Stimulated activated CD8-positive, alpha-beta memory T cell treated with anti-CD3 and anti-CD28 coated beads, Interleukin-12 subunit alpha, Interleukin-12 subunit beta, amount 100 ng/mL, for 4 hours (primary cell): ENCODE results near the gene KRTAP3-3.
"Not testable (repeated sequence)": the region's sequence is repeated elsewhere in the genome, so short reads cannot be mapped to it uniquely, and the experiment has no call there.

Experiments
- DNase-seq: peaks from one replicate; pipeline ENCODE4 v3.0.0-alpha.2; 2020; ENCODE audit warnings: low read depth

KRTAP3-3 gene

DNA sequence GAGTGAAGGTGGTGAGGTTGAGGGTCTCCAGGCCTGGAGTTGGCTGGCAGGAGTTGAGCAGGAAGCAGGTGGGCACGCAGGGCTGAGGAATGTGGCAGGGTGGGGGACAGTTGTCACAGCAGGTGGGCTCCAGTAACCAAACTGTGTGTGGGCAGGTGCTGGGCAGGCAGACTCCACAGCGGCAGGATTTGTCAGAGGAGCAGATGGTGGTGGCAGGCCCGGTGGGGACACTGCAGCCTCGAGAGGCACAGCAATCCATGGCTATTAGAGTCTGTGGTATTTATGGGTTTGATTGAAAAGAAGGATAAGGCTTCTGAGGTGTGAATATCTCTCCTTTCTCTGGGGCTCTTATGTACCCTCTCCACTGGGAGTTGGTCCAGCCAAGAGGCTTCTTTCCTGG is at the start of gene KRTAP3-3:
TSS of gene KRTAP3-3 (minus strand) at position 326 of the 400 bp plus-strand sequence. CDS start at position 259, 67 bp downstream.
- no peak for DNase-seq

DNA sequence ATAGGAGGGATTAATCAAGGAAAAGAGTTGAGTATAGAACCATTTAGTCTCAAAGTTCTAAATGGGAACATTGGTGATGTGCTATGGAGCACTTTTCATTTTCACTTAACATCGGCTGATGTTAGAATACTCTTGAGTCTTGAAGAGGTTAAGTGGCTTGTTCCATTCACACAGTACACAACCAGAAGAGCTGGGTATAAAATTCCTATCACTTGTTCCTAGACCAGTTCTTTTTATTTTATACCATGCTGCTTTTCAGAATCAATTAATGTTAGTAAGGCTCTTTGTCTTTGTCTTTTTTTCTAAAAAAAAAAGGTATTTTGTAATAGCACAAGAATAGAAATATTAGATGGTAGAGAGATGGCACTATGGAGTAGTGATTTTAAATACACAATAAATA is 49.0 kb upstream of the KRTAP3-3 start:
- DNase-seq, result no peak

DNA sequence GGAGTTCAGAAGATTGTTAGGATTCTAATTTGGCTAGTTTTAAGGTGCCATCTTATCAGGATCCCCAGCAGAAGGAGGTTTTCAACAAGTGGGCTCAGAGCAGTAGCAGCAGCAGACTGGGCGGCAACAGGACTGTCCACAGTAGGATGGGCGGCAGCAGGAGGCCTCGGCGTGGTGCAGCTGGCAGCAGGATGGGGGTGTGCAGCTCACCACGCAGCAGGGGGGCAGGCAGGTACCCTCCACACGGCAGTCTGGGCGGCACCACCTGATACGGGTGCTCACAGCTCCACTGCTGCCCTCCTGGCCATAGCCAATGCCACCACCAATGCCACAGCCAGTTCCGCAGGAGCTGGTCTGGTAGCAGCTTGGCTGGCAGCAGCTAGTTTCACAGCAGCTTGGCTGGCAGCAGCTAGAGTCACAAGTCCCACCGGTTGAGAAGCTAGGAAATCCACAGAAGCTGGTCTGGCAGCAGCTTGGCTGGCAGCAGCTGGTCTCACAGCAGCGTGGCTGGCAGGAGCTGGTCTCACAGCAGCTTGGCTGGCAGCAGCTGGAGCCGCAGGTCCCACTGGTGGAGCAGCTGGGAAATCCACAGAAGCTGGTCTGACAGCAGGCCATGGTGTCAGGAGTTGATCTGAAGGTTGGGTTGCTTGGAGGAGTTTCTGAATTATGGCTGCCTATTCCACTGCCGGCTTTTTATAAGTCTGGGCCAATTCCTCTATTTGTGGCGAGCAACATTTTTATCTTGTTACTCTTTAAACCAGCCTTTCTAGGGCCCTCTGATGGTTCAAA is 47.0 kb upstream of the KRTAP3-3 start, which contains the start of gene KRTAP1-1:
TSS of gene KRTAP1-1 (minus strand) at position 668 of the 789 bp plus-strand sequence. CDS start at position 615, 53 bp downstream.
- DNase-seq, result not testable (repeated sequence)

DNA sequence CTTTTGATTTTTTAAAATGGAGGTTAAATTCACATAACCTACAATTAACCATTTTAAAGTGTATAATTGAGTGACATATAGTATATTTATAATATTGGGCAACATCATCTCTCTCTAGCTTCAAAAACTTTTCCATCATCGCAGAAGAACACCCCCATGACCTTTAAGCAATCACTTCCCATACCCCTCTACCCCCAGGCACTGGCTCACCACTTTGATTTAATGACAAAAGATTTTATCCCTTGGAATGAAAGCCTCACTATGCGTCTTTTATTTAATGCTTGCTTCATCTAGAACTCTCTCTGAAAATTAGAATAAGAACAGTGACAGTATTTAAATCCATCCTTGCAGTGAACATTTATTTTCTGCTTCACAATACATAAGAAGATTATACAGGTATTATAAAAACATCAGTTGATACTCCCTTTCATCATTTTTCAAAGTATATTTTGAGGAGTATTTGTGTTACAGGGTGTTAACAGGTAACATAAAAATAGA is 43.9 kb upstream of the KRTAP3-3 start:
- DNase-seq, result no peak

DNA sequence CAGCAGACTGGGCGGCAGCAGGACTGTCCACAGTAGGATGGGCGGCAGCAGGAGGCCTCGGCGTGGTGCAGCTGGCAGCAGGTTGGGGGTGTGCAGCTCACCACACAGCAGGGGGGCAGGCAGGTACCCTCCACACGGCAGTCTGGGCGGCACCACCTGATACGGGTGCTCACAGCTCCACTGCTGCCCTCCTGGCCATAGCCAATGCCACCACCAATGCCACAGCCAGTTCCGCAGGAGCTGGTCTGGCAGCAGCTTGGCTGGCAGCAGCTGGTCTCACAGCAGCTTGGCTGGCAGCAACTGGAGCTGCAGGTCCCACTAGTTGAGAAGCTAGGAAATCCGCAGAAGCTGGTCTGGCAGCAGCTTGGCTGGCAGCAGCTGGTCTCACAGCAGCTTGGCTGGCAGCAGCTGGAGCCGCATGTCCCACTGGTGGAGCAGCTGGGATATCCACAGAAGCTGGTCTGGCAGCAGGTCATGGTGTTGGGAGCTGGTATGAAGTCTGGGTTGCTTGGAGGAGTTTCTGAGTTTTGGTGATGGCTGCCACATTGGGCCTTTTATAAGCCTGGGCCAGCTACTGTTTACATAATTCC is 40.5 kb upstream of the KRTAP3-3 start, which contains the start of gene KRTAP1-3:
TSS of gene KRTAP1-3 (minus strand) at position 529 of the 590 bp plus-strand sequence. CDS start at position 476, 53 bp downstream.
- not testable (repeated sequence) for DNase-seq

DNA sequence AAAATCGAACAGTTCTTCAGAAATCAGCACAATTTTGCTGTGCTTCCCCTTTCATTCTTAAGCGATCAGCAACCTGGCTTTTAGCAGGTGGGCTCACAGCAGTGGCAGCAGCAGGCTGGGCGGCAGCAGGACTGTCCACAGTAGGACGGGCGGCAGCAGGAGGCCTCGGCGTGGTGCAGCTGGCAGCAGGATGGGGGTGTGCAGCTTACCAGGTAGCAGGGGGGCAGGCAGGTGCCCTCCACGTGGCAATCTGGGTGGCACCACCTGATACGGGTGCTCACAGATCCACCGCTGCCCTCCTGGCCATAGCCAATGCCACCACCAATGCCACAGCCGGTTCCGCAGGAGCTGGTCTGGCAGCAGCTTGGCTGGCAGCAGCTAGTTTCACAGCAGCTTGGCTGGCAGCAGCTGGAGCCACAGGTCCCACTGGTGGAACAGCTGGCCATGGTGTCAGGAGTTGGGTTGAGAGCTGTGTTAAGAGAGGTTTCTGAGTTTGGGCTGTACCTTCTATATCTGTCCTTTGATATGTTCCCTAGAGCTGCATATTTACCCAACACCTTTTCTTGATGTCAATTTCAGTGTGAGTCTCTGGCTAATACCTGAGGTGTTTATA is 35.8 kb upstream of the KRTAP3-3 start, which contains the start of gene KRTAP1-4:
TSS of gene KRTAP1-4 (minus strand) at position 563 of the 613 bp plus-strand sequence. CDS start at position 446, 117 bp downstream.
- DNase-seq, result no peak

DNA sequence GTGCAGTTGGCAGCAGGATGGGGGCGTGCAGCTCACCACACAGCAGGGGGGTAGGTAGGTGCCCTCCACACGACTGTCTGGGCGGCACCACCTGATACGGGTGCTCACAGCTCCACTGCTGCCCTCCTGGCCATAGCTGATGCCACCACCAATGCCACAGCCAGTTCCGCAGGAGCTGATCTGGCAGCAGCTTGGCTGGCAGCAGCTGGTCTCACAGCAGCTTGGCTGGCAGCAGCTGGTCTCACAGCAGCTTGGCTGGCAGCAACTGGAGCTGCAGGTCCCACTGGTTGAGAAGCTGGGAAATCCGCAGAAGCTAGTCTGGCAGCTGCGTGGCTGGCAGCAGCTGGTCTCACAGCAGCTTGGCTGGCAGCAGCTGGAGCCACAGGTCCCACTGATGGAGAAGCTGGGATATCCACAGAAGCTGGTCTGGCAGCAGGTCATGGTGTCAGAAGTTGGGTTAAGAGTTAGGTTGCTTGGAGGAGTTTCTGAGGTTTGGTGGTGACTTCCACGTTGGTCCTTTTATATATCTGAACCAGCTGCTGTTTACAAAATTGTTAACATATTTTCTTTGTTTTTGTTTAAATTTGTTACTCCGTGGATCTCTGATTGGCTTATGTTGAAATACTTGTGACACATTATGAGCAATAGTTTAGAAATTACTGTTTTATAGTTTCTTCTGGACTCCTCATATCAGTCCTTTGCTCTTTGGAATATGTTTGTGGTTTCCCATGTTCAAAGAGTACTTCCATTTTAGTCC is 32.9 kb upstream of the KRTAP3-3 start, which contains the start of gene KRTAP1-5:
TSS of gene KRTAP1-5 (minus strand) at position 494 of the 757 bp plus-strand sequence. CDS start at position 441, 53 bp downstream.
- no peak for DNase-seq

DNA sequence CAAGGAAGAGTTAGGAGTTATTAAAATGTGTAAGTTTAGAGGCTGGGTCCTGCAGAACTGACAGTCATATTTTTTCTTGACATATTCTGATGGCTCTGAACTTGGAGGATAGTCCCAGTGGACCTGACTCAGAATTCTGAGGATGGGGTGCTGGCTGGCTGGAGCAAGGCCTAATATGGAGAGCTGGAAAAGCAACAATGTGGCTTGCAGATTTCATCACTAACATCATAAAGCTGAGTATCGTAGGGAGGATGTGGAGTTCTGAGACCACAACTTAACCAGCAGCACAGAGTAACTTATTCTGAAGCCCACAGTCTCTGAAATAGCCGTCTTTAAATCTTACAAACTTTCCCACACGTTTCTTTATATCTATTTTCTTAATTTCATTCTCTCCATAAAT is 30.7 kb upstream of the KRTAP3-3 start:
- no peak for DNase-seq

DNA sequence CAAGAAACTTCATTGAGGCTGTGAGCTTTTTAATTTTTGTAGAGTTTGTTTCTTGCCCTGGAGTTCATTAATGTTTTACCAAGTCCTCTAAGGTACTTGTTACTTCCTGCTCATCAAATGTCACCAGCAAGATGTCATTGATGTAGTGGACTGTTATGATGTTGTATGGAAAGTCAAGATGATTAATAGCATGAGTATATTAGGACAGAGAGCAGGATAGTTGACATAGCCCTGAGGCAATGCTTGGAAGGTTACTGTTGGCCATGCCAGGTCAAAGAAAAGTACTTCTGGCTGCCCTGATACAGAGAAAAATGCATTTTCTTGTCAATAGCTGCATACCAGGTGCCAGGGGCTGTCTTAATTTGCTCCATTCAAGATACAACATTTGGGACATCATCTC is 26.4 kb upstream of the KRTAP3-3 start:
- DNase-seq, result no peak

DNA sequence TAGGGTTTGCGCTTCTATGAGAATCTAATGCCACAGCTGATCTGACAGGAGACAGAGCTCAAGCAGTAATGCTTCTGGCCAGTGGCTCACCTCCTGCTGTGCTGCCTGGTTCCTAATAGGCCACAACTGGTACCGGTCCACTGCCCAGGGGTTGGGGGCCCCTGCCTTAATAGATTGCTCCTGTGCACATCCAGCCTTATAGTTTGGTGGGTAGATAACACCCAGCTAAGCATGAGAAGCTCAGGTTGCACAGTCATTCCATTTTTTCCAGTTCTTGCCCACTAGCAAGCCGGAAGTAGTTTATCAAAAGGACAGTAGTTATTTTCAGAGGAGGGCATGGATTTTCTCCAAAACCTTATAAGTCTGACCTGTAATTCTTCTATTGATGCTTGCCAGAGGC is 25.5 kb upstream of the KRTAP3-3 start:
- no peak for DNase-seq

DNA sequence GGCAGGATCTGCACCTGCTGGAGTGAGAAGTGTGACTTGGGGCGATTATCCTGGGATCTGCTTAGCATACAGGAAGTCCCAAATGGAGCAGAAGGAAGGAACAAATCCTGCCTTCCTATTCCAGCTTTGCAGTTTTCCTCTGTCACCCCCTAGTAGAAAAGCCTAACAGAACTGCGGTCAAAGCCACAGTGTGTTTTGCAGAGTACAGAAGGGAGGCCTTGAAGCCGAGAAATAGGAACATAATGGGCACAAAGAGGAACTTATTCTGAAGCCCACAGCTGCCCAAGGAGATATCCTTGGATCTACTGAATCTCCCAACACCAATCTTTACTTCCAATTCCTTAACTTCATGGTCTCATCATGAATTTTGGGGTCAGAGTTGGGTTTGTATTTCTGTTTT is 24.6 kb upstream of the KRTAP3-3 start:
- no peak for DNase-seq

DNA sequence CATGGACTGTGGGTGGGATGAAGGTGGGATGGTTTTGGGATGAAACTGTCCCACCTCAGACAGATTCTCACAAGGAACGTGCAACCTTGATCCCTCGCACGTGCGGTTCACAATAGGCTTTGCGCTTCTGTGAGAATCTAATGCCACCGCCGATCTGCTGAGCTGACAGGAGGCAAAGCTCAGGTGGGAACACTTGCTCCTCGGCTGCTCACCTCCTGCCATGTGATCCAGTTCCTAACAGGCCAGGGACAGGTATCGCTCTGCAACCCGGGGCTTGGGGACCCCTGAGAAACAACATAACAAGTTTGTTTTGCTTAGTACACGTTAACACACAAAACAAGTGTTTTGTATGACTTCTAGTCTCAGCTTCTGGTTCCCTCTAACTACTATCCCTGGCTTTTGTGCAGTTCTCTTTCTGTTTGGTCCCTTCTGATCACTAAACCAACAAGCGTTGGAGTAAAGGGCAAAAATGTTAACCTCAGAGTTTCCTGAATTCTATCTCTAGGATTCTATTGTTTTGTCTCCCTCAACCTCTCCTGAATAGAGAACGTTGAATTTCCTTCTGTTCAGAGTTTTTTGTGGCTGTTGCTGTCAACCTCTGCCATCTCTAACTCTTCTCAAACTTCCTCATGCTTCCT is 22.7 kb upstream of the KRTAP3-3 start:
- no peak for DNase-seq

DNA sequence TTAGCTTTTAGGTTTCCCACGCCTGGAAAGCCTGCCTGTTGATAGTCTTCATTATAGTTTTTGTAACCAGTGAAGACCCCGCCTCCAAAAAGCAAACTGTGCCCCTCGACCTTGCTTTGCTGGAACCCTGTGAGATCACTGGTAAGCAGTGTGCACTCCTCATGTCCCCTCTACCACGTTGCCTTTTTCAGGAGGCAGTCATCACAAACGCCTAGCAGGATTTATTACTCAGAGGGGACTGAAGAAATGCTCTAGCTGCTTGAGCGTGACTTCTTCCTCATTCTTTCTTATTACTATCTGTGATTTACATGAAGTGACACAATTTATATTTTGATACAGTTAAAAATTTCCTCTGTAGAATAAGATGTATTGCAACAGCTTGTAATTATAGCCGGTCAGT is 21.5 kb upstream of the KRTAP3-3 start:
- DNase-seq, result no peak

DNA sequence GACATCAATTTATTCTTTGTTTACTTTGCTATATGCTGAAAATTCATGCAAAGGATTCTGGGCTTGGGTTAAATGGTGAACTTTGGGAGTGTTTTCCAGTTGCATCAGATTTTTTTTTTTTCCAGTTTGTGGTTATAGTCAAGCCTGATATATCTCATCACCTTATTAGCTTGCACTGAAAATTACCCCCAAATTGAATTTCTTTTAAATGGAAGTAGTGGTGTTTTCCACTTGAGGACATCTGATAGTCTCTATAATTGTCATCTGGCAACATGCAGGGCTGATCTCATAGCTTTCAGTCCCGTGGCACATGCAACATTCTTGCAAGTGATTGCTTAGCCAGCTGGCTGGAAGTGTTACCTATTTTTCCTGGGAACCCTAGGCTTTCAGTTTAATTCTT is 19.6 kb upstream of the KRTAP3-3 start:
- no peak for DNase-seq

DNA sequence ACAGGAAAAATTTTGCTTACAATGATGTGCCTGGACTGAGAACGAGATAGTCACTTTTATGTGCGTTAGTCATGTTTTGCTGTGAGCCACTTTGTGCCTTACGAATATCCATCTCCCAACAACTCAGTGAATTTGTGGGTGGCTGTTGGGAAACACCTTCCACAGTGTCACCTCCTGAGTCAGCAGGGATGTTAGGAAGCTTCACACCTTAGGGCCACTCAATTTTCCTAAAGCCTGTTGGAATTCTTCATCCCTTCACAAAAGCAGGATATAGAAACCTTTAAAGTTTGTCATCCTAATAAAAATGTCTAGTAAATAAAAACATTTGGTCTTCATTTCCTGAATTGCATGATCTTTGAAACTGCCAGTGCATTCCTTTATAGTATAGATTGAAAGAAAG is 19.2 kb upstream of the KRTAP3-3 start:
- DNase-seq, result no peak

DNA sequence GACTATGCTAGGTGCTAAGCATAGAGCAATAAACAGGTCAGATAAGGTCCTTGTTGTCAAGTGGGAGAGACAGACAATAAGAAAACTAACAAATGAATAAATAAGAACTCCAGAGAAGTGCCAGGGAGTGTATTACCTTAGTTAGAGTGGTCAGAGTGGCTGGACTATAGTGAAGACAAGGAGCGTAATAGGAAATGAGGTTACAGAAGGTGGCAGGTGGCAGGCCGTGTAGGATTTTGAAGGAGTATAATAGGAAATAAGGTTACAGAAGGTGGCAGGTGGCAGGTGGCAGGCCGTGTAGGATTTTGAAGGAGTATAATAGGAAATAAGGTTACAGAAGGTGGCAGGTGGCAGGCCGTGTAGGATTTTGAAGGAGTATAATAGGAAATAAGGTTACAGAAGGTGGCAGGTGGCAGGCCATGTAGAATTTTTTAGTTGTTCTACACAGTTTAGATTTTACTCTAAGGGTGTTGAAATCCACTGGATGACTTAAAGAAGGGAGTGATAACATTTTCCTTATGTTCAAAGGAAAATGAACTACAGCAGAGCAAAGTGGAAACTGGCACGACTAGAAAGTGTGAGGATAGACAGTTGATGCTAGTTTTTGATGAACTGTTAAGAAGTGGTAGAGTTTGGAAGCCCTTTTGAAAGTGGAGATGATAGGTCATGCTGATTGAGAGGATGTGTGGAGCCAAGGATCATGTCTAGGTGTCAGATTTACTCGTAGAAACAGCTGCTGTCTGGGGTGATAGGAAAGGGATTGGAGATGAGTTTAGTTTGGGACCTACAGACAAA is 18.6 kb upstream of the KRTAP3-3 start:
- no peak for DNase-seq

DNA sequence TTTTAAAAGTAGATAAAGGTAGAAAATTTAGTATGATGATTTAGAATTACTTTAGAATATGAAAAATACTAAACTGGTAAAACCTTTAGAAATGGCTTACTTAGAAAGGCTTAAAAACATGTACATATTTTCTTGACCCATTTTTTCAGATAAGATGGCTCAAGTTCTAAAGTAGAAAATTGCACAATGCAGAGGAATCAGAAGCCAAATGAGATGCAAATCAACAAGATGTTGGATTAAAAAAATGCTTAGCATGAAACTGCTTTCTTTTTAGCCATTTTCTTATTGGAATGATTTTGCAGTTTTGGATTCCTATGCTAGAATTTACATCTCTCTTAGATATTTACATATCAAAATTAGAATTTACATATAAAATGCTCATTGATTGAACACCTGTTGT is 16.5 kb upstream of the KRTAP3-3 start:
- DNase-seq, result no peak

DNA sequence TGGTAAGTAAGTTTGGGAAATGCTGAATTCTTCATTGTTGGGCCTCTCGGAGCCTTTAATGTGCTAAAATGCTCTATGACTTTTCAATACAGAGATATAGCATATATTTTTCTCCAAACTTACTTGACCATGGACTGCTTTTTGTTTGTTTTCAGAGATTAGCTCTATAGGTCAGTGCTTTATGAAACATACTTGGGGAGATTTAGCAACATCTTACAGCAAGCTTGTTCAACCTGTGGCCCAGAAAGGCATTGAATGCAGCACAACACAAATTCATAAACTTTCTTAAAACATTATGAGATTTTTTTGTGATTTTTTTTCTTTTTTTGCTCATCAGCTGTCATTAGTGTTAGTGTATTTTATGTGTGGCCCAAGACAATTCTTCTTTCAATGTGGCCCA is 16.0 kb upstream of the KRTAP3-3 start:
- no peak for DNase-seq

DNA sequence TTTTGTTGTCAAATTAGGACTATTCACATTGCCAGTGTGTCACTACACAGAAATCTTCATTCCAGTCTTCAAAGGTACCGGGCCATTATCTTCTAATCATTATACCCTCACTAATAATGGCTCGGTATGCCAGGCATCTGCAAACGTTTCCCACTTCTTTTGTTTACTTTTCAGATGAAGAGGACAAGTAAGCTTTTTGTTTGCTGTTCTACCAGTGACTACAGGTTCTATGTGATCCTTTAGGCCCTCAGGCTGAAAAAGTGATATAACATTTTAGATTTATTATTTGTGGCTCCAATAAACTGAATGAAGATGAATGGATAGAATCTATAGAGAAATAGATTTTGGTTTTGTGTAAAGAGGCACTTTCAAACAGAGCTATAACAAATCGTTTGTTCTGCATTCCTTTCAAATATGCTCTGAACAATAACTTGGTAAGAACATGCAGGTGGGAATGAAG is 15.4 kb upstream of the KRTAP3-3 start:
- DNase-seq, result no peak

DNA sequence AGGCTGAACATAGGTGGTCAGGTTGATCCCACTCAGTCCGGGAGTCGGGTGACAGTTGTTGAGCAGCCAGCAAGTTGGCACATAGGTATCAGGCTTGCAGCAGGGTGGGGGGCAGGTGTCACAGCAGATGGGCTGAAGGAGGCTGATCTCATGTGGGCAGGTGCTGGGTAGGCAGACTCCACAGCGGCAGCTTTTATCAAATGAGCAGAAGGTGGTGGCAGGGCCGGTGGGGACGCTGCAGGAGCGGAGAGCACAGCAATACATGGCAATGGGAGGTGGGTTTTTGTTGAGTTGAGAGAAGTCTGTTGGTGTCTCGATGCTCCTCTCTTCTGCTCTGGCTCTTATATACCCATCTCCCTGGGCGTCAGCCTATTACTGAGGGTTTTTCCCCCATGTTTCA is 14.8 kb upstream of the KRTAP3-3 start, which contains the start of gene KRTAP3-1:
TSS of gene KRTAP3-1 (minus strand) at position 318 of the 400 bp plus-strand sequence. CDS start at position 264, 54 bp downstream.
- DNase-seq, result no peak
